K562 (cell line): Measurements from ENCODE around the gene SETD7. TPM values are rescaled to one million over a fixed set of nuclear protein-coding genes. Genes with fewer than 3 reads are reported as not detected.

Experiments used
- ATAC-seq: fragments of 200-7000 bp; cut with Tn5 transposase; 3 replicates; pipeline ENCODE4 v1.9.1; 2020; ENCODE audit warnings: moderate library complexity
- BruUV-seq: library from RNA; stranded (reverse); fragments of 400-500 nt; replicated peaks from 2 replicates; lab custom pipeline; 2021; lab: Mats Ljungman, UMichigan
- CTCF ChIA-PET: fragments of 300-600 bp; formaldehyde crosslinking; extraction: SDS; loops from one replicate; lab custom pipeline; 2021; ENCODE audit warnings: low intra/inter-chr PET ratio; lab: Yijun Ruan, JAX
- POLR2A ChIA-PET: fragments of 300-600, 350-650 bp; sonication (Branson Sonifier 250); formaldehyde crosslinking; extraction: SDS; loops from one replicate; lab custom pipeline; 2021; ENCODE audit warnings: antibody characterized with exemption, inconsistent platforms; lab: Yijun Ruan, JAX
- DNase-seq, 4 experiments: peaks; one replicate each; pipeline versions ENCODE4 v3.0.0 to v3.0.0-alpha.2; 2011 to 2018; ENCODE audit warnings: low spot score in 3 of 4, mixed read lengths in 3 of 4; ENCODE audit errors: extremely low read depth in 1 of 4
- FAIRE-seq: peaks from 2 replicates; lab custom pipeline; 2011; peaks lifted over from hg19 to GRCh38; lab: Jason Lieb, UNC
- H2AFZ ChIP-seq: 2 replicates; pipeline ENCODE4 v1.6.0; 2011; ENCODE audit warnings: low read depth, low read length, control low read depth, inconsistent platforms
- H3K27ac ChIP-seq: fragments of 200-600 bp; 3 replicates; pipeline ENCODE4 v1.8.0; 2011; ENCODE audit warnings: low read depth, mild to moderate bottlenecking, control low read depth, inconsistent platforms, low read length, moderate library complexity, mixed read lengths; ENCODE audit errors: extremely low read depth
- H3K27me3 ChIP-seq, 2 experiments: fragments of 300-600 bp in 1 of 2; 2 replicates in 1 of 2; 3 replicates in 1 of 2; pipeline versions ENCODE4 v1.6.0 to v1.8.0; 2011; ENCODE audit warnings: inconsistent platforms in 2 of 2, low read length in 2 of 2, mild to moderate bottlenecking in 1 of 2, mixed read lengths in 1 of 2, moderate library complexity in 1 of 2; ENCODE audit not compliant: control insufficient read depth in 2 of 2, insufficient read depth in 2 of 2
- H3K36me3 ChIP-seq: fragments of 300-600 bp; 3 replicates; pipeline ENCODE4 v1.8.0; 2011; ENCODE audit warnings: mild to moderate bottlenecking, low read length, inconsistent platforms; ENCODE audit not compliant: control insufficient read depth, insufficient read depth
- H3K4me1 ChIP-seq, 2 experiments: fragments of 200-600 bp in 1 of 2; replicated peaks in 1 of 2; 2 replicates in 1 of 2; 3 replicates in 1 of 2; pipeline versions ENCODE4 v1.5.1 to v1.8.0; 2011; ENCODE audit warnings: inconsistent platforms in 2 of 2, low read length in 2 of 2, mild to moderate bottlenecking in 1 of 2, mixed read lengths in 1 of 2, moderate library complexity in 1 of 2; ENCODE audit not compliant: control insufficient read depth in 2 of 2, insufficient read depth in 2 of 2
- H3K4me2 ChIP-seq: 2 replicates; pipeline ENCODE4 v1.6.1; 2011; ENCODE audit warnings: low read length, control low read depth, inconsistent platforms, mixed read lengths; ENCODE audit not compliant: insufficient read depth
- H3K4me3 ChIP-seq: fragments of 200-600 bp; sonication (generic), shearing (Covaris generic); 2 replicates; pipeline ENCODE4 v1.5.1; 2016; ENCODE audit warnings: control low read depth, inconsistent platforms
- H3K79me2 ChIP-seq: fragments of 200-600 bp; 3 replicates; pipeline ENCODE4 v1.8.0; 2011; ENCODE audit warnings: low read length, inconsistent platforms; ENCODE audit not compliant: control insufficient read depth, insufficient read depth
- H3K9ac ChIP-seq, 2 experiments: 2 replicates each; pipeline versions ENCODE4 v1.6.0 to v1.6.1; 2011; ENCODE audit warnings: low read depth in 2 of 2, low read length in 2 of 2, control low read depth in 1 of 2, inconsistent platforms in 1 of 2, mild to moderate bottlenecking in 1 of 2, mixed read lengths in 1 of 2; ENCODE audit not compliant: insufficient read depth in 1 of 2
- H3K9me1 ChIP-seq: one replicate; pipeline ENCODE4 v1.6.0; 2011; ENCODE audit warnings: inconsistent platforms, mild to moderate bottlenecking, low read length, moderate library complexity; ENCODE audit not compliant: control insufficient read depth, insufficient read depth
- H3K9me3 ChIP-seq: replicated peaks from 2 replicates; pipeline ENCODE4 v1.5.1; 2011; ENCODE audit warnings: low read depth, low read length, inconsistent platforms; ENCODE audit not compliant: control insufficient read depth, insufficient read depth
- H4K20me1 ChIP-seq: replicated peaks from 2 replicates; pipeline ENCODE4 v1.6.1; 2011; ENCODE audit warnings: low read length, inconsistent platforms, mixed read lengths; ENCODE audit not compliant: control insufficient read depth, insufficient read depth
- ASH1L ChIP-seq: fragments of 450-650 bp; IDR thresholded peaks from 2 replicates; pipeline ENCODE4 v1.6.1; 2018; ENCODE audit warnings: borderline replicate concordance, mild to moderate bottlenecking, low read depth; ENCODE audit not compliant: partially characterized antibody
- ATF7 ChIP-seq: fragments of 450-650 bp; IDR thresholded peaks from 2 replicates; pipeline ENCODE4 v1.7.1; 2014; ENCODE audit warnings: mild to moderate bottlenecking, moderate library complexity
- BCOR ChIP-seq: fragments of 450-650 bp; IDR thresholded peaks from 2 replicates; pipeline ENCODE4 v1.6.1; 2016
- CSDE1 ChIP-seq, 2 experiments: fragments of 450-650 bp; IDR thresholded peaks; 2 replicates each; pipeline ENCODE4 v1.6.1; 2016; ENCODE audit warnings: mild to moderate bottlenecking in 1 of 2
- FOXK2 ChIP-seq, 2 experiments: fragments of 450-650 bp; IDR thresholded peaks in 1 of 2; conservative IDR thresholded peaks in 1 of 2; 2 replicates each; pipeline ENCODE4 v1.6.1; 2016; ENCODE audit warnings: low read depth in 2 of 2, mild to moderate bottlenecking in 1 of 2
- KDM2B ChIP-seq: fragments of 250-450 bp; sonication (Bioruptor Pico); IDR thresholded peaks from 2 replicates; pipeline ENCODE4 v1.8.0; 2021; ENCODE audit warnings: mild to moderate bottlenecking, moderate library complexity
- L3MBTL2 ChIP-seq: fragments of 450-650 bp; IDR thresholded peaks from 2 replicates; pipeline ENCODE4 v1.6.1; 2016; ENCODE audit warnings: mild to moderate bottlenecking, moderate library complexity
- MYNN ChIP-seq, 2 experiments: sonication (generic); formaldehyde crosslinking in 1 of 2; IDR thresholded peaks; 2 replicates each; pipeline versions ENCODE4 v1.5.0 to v1.6.1; 2016 to 2020; ENCODE audit warnings: antibody characterized with exemption in 1 of 2, missing genetic modification reagents in 1 of 2
- NCOA6 ChIP-seq: fragments of 450-650 bp; IDR thresholded peaks from 2 replicates; pipeline ENCODE4 v1.6.1; 2017; ENCODE audit warnings: mild to moderate bottlenecking
- POLR2H ChIP-seq: IDR thresholded peaks from 2 replicates; pipeline ENCODE4 v1.6.1; 2016; ENCODE audit warnings: missing genetic modification characterization, low read depth, mild to moderate bottlenecking, control low read depth, missing compliant biosample characterization, moderate library complexity
- ZFX ChIP-seq: sonication (generic); formaldehyde crosslinking; IDR thresholded peaks from 2 replicates; pipeline ENCODE4 v1.8.0; 2022; ENCODE audit warnings: mild to moderate bottlenecking, missing genetic modification reagents, moderate library complexity
- ZNF224 ChIP-seq: sonication (generic); formaldehyde crosslinking; IDR thresholded peaks from 2 replicates; pipeline ENCODE4 v1.8.0; 2022; ENCODE audit warnings: mild to moderate bottlenecking, missing genetic modification reagents
- ZNF347 ChIP-seq: fragments of 450-650 bp; formaldehyde crosslinking; IDR thresholded peaks from 2 replicates; pipeline ENCODE4 v1.4.0; 2020; ENCODE audit warnings: low read depth, mild to moderate bottlenecking, moderate library complexity
- ZNF507 ChIP-seq: conservative IDR thresholded peaks from 2 replicates; pipeline ENCODE4 v1.6.1; 2017; ENCODE audit warnings: missing genetic modification characterization, missing compliant biosample characterization
- WGBS: fragments of 100-300 bp; shearing (Covaris generic); methylation state at CpG from one replicate; pipeline ENCODE4 v1.1.6; 2016; ENCODE audit warnings: low coverage, mixed read lengths; ENCODE audit not compliant: insufficient coverage; ENCODE audit errors: missing lambda C conversion rate; 5-methylcytosine and 5-hydroxymethylcytosine counted together
- in situ Hi-C: fragments of 300-500 bp; cut with MboI; formaldehyde crosslinking; loops from 4 replicates; pipeline ENCODE4 v1.15.0; 2018; ENCODE audit warnings: inconsistent platforms, mixed read lengths
- intact Hi-C: fragments of 100-400 bp; cut with micrococcal nuclease; formaldehyde crosslinking; loops from 2 replicates; pipeline ENCODE4 v1.14.2; 2022
- polyA plus RNA-seq, 8 experiments: library from polyadenylated mRNA; depleted of rRNA in 4 of 8; stranded (reverse) in 5 of 8; unstranded in 3 of 8; fragments of >200 nt; fragmentation: Nextera tagmentation in 2 of 8; fragmentation: Illumina TruSeq in 1 of 8; extraction: Ambion mirVana in 2 of 8; extraction: Trizol in 1 of 8; gene quantifications; 2 replicates each; pipeline versions ENCODE4 v1.2.1 to v1.2.3, GENCODE V29; 2011 to 2014; ENCODE audit warnings: inconsistent platforms in 1 of 8, missing spikeins in 1 of 8
- total RNA-seq, 7 experiments: library from RNA; depleted of rRNA in 6 of 7; stranded (reverse); fragments of >200 nt in 6 of 7; fragmentation: Illumina TruSeq in 2 of 7; extraction: Trizol in 2 of 7; gene quantifications; 2 replicates each; pipeline versions ENCODE4 v1.2.1 to v1.2.3, GENCODE V29; 2011 to 2021; ENCODE audit warnings: low replicate concordance in 1 of 7
- TF ChIP-seq, protein P1 (sequence below): fragments of 250-450 bp; sonication (Bioruptor Pico); IDR thresholded peaks from 2 replicates; pipeline ENCODE4 v1.5.0; 2020; ENCODE audit warnings: mild to moderate bottlenecking
- TF ChIP-seq, protein P2 (sequence below): sonication (generic); formaldehyde crosslinking; IDR thresholded peaks from 2 replicates; pipeline ENCODE4 v1.8.1; 2022; ENCODE audit warnings: missing genetic modification reagents

SETD7 gene
- total and polyA plus RNA-seq, 9 of the 15 experiments (the other 6 are each of a cell fraction or from before 2014, with no cell fraction given) = 0.37 to 2.4 (median 1.7) TPM

DNA sequence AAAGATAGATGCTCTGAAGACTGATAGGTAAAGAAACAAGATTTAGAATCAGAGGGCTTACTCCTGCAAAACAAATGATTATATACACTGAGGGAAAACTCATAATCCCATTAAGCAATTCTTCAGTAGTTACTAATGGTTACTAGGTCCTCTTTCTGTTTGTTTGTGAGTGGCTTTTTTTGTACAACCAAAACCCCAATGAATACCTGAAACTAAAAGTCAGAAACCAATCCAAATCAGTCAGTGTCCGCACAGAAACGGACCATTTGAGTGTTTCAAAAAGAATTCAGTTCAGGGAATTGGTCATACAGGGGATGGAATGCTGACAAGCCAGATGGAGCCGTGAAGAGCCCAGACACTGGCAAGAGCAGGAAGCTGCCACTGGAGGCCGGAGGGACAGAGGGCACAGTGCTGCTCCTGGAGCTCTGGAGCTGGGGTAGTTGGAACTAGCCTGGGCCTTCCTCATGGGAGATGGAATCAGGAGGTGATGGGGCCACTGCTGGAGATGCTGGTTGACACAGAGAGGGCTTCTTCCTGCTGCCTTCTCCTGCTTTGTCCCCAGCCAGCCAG, 31.9 kb downstream of the SETD7 start:
- in situ Hi-C loops = no loop called here
- H3K27ac ChIP-seq = no peak overlapping the region
- WGBS = 17% methylated on average over 4 of the region's 4 CpGs
- no TSS peak for BruUV-seq
- H3K79me2 ChIP-seq = no peaks in the 10 kb centered on the region
- H4K20me1 ChIP-seq = no peaks in the 10 kb centered on the region
- no peaks in the 10 kb centered on the region for H3K36me3 ChIP-seq
- H3K27me3 ChIP-seq = 0 out of 5 replicates have a peak, but pooled peaks cover 2 to 4% of the 10 kb centered on the region in 2 experiments
- no peaks in the 10 kb centered on the region for H3K9me3 ChIP-seq
- peak; percentile 28; the same call in 2 of the 3 replicates for ATAC-seq
- intact Hi-C loops = no loop called here
- no peaks in the 10 kb centered on the region for H3K9me1 ChIP-seq
- no peak for DNase-seq
- H3K9ac ChIP-seq = no peak overlapping the region
- no peak overlapping the region for H3K4me2 ChIP-seq
- ChIA-PET CTCF (interaction anchor here (0.6 kb wide), 1 partner anchor 480 kb away, joined by 3 read pairs; no protein-coding TSS in a partner anchor), POLR2A (no interaction called here)
- no peak overlapping the region for H2AFZ ChIP-seq
- H3K4me3 ChIP-seq = no peak overlapping the region
- no peaks in the 10 kb centered on the region for H3K4me1 ChIP-seq
- FAIRE-seq = no peak
- TF ChIP-seq, protein P1, sequence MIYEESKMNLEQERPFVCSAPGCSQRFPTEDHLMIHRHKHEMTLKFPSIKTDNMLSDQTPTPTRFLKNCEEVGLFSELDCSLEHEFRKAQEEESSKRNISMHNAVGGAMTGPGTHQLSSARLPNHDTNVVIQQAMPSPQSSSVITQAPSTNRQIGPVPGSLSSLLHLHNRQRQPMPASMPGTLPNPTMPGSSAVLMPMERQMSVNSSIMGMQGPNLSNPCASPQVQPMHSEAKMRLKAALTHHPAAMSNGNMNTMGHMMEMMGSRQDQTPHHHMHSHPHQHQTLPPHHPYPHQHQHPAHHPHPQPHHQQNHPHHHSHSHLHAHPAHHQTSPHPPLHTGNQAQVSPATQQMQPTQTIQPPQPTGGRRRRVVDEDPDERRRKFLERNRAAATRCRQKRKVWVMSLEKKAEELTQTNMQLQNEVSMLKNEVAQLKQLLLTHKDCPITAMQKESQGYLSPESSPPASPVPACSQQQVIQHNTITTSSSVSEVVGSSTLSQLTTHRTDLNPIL (CRISPR knock-in tag) = no peak
- TF ChIP-seq ZNF347 (CRISPR knock-in tag) = no peak
- TF ChIP-seq POLR2H (tag) = no peak
- no peak for TF ChIP-seq FOXK2 (conservative IDR thresholded peaks at IDR 0.05 in 1 of 2, IDR thresholded peaks at IDR 0.05 in 1 of 2; ENCODE audit: low read depth in 2 of 2)
- no peak for TF ChIP-seq ZFX
- no peak for TF ChIP-seq KDM2B
- no peak for TF ChIP-seq BCOR
- TF ChIP-seq, protein P2, sequence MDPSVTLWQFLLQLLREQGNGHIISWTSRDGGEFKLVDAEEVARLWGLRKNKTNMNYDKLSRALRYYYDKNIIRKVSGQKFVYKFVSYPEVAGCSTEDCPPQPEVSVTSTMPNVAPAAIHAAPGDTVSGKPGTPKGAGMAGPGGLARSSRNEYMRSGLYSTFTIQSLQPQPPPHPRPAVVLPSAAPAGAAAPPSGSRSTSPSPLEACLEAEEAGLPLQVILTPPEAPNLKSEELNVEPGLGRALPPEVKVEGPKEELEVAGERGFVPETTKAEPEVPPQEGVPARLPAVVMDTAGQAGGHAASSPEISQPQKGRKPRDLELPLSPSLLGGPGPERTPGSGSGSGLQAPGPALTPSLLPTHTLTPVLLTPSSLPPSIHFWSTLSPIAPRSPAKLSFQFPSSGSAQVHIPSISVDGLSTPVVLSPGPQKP (CRISPR knock-in tag) = no peak
- no peak for TF ChIP-seq ZNF224 (CRISPR knock-in tag)
- no peak for TF ChIP-seq ZNF507 (tag)
- TF ChIP-seq L3MBTL2 = no peak
- no peak for TF ChIP-seq CSDE1 (IDR thresholded peaks at IDR 0.05)
- no peak for TF ChIP-seq MYNN (IDR thresholded peaks at IDR 0.05)
- no peak for TF ChIP-seq MYNN (CRISPR knock-in tag; IDR thresholded peaks at IDR 0.05)
- no peak for TF ChIP-seq ATF7
- TF ChIP-seq NCOA6 = no peak
- TF ChIP-seq ASH1L = no peak
